C4-2B (cell line): Measurements from ENCODE around the gene TK2.

Source experiments
- ZFX ChIP-seq: fragments of 450-650 bp; IDR thresholded peaks from 2 replicates; pipeline ENCODE4 v1.6.1; 2017
- TF ChIP-seq, protein P1 (sequence below): fragments of 450-650 bp; conservative IDR thresholded peaks from 2 replicates; pipeline ENCODE4 v1.5.1; 2017; ENCODE audit warnings: mild to moderate bottlenecking

DNA sequence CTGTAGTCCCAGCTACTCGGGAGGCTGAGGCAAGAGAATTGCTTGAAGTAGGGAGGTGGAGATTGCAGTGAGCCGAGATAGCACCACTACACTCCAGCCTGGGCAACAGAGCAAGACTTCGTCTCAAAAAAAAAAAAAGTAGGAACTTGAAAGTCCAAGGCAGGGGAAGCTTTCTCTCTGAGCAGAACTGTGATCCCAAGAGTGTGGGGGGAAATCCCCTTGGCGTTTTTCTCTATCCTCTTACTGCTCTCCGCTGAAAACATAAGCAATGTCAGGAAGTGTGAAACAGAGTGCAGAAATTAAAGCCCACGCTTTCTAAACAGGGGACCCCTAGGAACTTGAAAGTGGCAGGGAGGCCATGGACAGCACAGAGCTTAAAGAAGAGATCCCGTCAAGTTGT, 44.8 kb upstream of the TK2 start:
- TF ChIP-seq, protein P1, sequence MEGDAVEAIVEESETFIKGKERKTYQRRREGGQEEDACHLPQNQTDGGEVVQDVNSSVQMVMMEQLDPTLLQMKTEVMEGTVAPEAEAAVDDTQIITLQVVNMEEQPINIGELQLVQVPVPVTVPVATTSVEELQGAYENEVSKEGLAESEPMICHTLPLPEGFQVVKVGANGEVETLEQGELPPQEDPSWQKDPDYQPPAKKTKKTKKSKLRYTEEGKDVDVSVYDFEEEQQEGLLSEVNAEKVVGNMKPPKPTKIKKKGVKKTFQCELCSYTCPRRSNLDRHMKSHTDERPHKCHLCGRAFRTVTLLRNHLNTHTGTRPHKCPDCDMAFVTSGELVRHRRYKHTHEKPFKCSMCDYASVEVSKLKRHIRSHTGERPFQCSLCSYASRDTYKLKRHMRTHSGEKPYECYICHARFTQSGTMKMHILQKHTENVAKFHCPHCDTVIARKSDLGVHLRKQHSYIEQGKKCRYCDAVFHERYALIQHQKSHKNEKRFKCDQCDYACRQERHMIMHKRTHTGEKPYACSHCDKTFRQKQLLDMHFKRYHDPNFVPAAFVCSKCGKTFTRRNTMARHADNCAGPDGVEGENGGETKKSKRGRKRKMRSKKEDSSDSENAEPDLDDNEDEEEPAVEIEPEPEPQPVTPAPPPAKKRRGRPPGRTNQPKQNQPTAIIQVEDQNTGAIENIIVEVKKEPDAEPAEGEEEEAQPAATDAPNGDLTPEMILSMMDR = no peak
- no peak for TF ChIP-seq ZFX
